ENCODE results near the gene CHST15. TPM values are rescaled to one million over a fixed set of nuclear protein-coding genes. Genes with fewer than 3 reads are reported as not detected.

Gene CHST15
- total RNA-seq, 2 donors from 2014 or later, result 18.5 to 21.5 TPM

- peak overlapping the region in 1 of 4 donors; percentile 52 for H3K27ac ChIP-seq
- no peak overlapping the region for H3K4me3 ChIP-seq
- no peaks in the 10 kb centered on the region for H3K9me3 ChIP-seq
- H3K4me1 ChIP-seq, result peaks cover 15% of the 10 kb centered on the region
- TF ChIP-seq CTCF (IDR thresholded peaks at IDR 0.05) (no peak), POLR2A (IDR thresholded peaks at IDR 0.05) (no peak)
- H3K36me3 ChIP-seq (replicated peaks in 1 of 2; ENCODE audit: insufficient read depth in 1 of 2, low read depth in 2 of 2), result no peaks in the 10 kb centered on the region
- no peak for DNase-seq
- H3K27me3 ChIP-seq, result peaks cover 0 to 16% of the 10 kb centered on the region in 2 donors
- ATAC-seq, result no peak
- WGBS, 2 donors, result 70 to 76% methylated on average over 9 to 11 of the region's 11 CpGs
- intact Hi-C loops (cut with DNase I), result loop anchor here (5.0 kb wide), 1 partner anchor 394 kb away; no protein-coding TSS in a partner anchor
Measured at GRCh38 chr10:123998197-123999141, 94.9 kb downstream of the CHST15 start.

- ATAC-seq, result no peak
- TF ChIP-seq CTCF (IDR thresholded peaks at IDR 0.05) (no peak), POLR2A (IDR thresholded peaks at IDR 0.05) (peak in 1 of 3 donors; percentile 5)
- 36 to 58% methylated on average over 6 to 7 of the region's 7 CpGs for WGBS, 2 donors
- Histone ChIP-seq H3K9me3 (no peaks in the 10 kb centered on the region), H3K27ac (peak overlapping the region in 1 of 4 donors; percentile 64), H3K27me3 (peaks cover 0 to 19% of the 10 kb centered on the region in 2 donors), H3K4me1 (peaks cover 15% of the 10 kb centered on the region), H3K4me3 (no peak overlapping the region), H3K36me3 (replicated peaks in 1 of 2; ENCODE audit: insufficient read depth in 1 of 2, low read depth in 2 of 2) (no peaks in the 10 kb centered on the region)
- intact Hi-C loops (cut with DNase I), result loop anchor here (5.0 kb wide), 1 partner anchor 395 kb away; no protein-coding TSS in a partner anchor
- DNase-seq, result peak in 2 of 4 donors; percentile 12 to 75
Measured at GRCh38 chr10:123997486-123998196, 95.8 kb downstream of the CHST15 start.

GRCh38 chr10:123997013-123997412 is 96.4 kb downstream of the CHST15 start:
- no peak for DNase-seq
- Histone ChIP-seq H3K4me3 (no peak overlapping the region), H3K4me1 (peaks cover 15% of the 10 kb centered on the region), H3K27ac (peak overlapping the region in 1 of 4 donors; percentile 64), H3K9me3 (no peaks in the 10 kb centered on the region), H3K27me3 (peaks cover 0 to 22% of the 10 kb centered on the region in 2 donors), H3K36me3 (replicated peaks in 1 of 2; ENCODE audit: insufficient read depth in 1 of 2, low read depth in 2 of 2) (no peaks in the 10 kb centered on the region)
- no peak for TF ChIP-seq CTCF (IDR thresholded peaks at IDR 0.05)
- intact Hi-C loops (cut with DNase I), result loop anchor here (5.0 kb wide), 1 partner anchor 395 kb away; no protein-coding TSS in a partner anchor
- no peak for ATAC-seq
- WGBS, 2 donors, result 42 to 49% methylated on average over 6 of the region's 6 CpGs

- Histone ChIP-seq H3K36me3 (replicated peaks in 1 of 2; ENCODE audit: insufficient read depth in 1 of 2, low read depth in 2 of 2) (no peaks in the 10 kb centered on the region), H3K27me3 (peaks cover 0 to 30% of the 10 kb centered on the region in 2 donors), H3K27ac (no peak overlapping the region), H3K9me3 (no peaks in the 10 kb centered on the region), H3K4me1 (peaks cover 21% of the 10 kb centered on the region), H3K4me3 (no peak overlapping the region)
- intact Hi-C loops (cut with DNase I), result loop anchor here (5.0 kb wide), 1 partner anchor 396 kb away; no protein-coding TSS in a partner anchor
- TF ChIP-seq POLR2A (IDR thresholded peaks at IDR 0.05) (no peak), CTCF (IDR thresholded peaks at IDR 0.05) (no peak)
- 52 to 70% methylated on average over 7 of the region's 7 CpGs for WGBS, 2 donors
- no peak for DNase-seq
- ATAC-seq, result no peak
Measured at GRCh38 chr10:123996302-123996701, 97.1 kb downstream of the CHST15 start.
